HL-60 (cell line): ENCODE data around the gene TVP23A.

Source experiments
- DNase-seq, 2 experiments: peaks; one replicate each; pipeline ENCODE4 v3.0.0-alpha.2; 2010 to 2020; ENCODE audit warnings: low read depth in 1 of 2, low spot score in 1 of 2
- H3K27ac ChIP-seq: fragments of 250-450 bp; sonication (Bioruptor Pico); replicated peaks from 2 replicates; pipeline ENCODE4 v1.5.1; 2020; ENCODE audit warnings: mild to moderate bottlenecking, moderate library complexity
- H3K27me3 ChIP-seq: fragments of 250-450 bp; sonication (Bioruptor Pico); 2 replicates; pipeline ENCODE4 v1.5.1; 2021; ENCODE audit warnings: mild to moderate bottlenecking, moderate library complexity; ENCODE audit not compliant: insufficient read depth, poor library complexity, severe bottlenecking
- H3K4me3 ChIP-seq: replicated peaks from 2 replicates; pipeline ENCODE4 v1.5.1; 2011; ENCODE audit warnings: mild to moderate bottlenecking, control low read depth, low read length; ENCODE audit not compliant: insufficient read depth
- GABPA ChIP-seq: IDR thresholded peaks from 2 replicates; pipeline ENCODE4 v1.6.1; 2012; ENCODE audit warnings: low read depth
- POLR2AphosphoS5 ChIP-seq: IDR thresholded peaks from 2 replicates; pipeline ENCODE4 v1.6.1; 2012; ENCODE audit warnings: low read depth
- REST ChIP-seq: IDR thresholded peaks from 2 replicates; pipeline ENCODE4 v1.6.1; 2012; ENCODE audit warnings: low read depth; ENCODE audit not compliant: insufficient replicate concordance
- SPI1 ChIP-seq: IDR thresholded peaks from 2 replicates; pipeline ENCODE4 v1.6.1; 2012; ENCODE audit warnings: low read depth, mild to moderate bottlenecking, borderline replicate concordance
- TF ChIP-seq, protein P1 (sequence below): IDR thresholded peaks from one replicate; pipeline ENCODE4 v1.5.1; 2011; ENCODE audit warnings: low read length, control low read depth, inconsistent platforms; ENCODE audit not compliant: insufficient read depth

The TVP23A gene

DNA sequence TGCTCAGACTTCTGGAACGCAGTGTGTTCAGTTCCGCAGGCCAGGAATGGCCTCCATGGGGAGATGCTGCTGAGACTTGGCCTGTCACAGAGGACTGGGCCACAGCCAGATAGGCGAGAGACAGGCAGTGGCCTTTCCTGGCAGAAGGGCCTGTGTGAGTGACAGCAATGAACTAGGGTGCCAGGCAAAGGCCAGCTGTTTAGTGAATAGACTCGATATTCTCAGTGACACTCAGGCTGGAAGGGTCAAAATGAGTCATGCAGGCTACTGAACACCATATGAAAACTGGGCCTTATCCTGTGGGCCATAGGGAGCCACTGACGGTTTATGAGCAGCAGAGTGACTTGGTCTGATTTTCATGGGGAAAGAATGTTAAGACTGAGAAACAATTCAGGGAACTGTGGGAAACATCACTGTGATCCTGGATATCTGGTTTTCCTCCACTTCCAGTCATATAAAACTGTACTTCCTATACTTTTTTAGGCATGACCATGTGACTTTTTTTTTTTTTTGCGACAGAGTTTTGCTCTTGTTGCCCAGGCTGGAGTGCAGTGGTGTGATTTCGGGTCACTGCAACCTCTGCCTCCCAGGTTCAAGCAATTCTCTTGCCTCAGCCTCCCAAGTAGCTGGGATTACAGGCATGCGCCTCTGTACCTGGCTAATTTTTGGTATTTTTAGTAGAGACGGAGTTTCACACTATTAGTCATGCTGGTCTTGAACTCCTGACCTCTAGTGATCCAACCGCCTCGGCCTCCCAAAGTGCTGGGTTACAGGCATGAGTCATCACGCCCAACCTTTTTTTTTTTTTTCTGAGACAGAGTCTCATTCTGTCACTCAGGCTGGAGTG lies 80.1 kb downstream of the TVP23A start:
- no peak for TF ChIP-seq REST
- no peak for TF ChIP-seq GABPA
- TF ChIP-seq SPI1: no peak
- TF ChIP-seq, protein P1, sequence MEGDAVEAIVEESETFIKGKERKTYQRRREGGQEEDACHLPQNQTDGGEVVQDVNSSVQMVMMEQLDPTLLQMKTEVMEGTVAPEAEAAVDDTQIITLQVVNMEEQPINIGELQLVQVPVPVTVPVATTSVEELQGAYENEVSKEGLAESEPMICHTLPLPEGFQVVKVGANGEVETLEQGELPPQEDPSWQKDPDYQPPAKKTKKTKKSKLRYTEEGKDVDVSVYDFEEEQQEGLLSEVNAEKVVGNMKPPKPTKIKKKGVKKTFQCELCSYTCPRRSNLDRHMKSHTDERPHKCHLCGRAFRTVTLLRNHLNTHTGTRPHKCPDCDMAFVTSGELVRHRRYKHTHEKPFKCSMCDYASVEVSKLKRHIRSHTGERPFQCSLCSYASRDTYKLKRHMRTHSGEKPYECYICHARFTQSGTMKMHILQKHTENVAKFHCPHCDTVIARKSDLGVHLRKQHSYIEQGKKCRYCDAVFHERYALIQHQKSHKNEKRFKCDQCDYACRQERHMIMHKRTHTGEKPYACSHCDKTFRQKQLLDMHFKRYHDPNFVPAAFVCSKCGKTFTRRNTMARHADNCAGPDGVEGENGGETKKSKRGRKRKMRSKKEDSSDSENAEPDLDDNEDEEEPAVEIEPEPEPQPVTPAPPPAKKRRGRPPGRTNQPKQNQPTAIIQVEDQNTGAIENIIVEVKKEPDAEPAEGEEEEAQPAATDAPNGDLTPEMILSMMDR: no peak
- no peak for TF ChIP-seq POLR2AphosphoS5
- no peaks in the 10 kb centered on the region for H3K27me3 ChIP-seq
- H3K4me3 ChIP-seq: no peak overlapping the region
- no peak overlapping the region for H3K27ac ChIP-seq
- peak; percentile 35 to 57 for DNase-seq

DNA sequence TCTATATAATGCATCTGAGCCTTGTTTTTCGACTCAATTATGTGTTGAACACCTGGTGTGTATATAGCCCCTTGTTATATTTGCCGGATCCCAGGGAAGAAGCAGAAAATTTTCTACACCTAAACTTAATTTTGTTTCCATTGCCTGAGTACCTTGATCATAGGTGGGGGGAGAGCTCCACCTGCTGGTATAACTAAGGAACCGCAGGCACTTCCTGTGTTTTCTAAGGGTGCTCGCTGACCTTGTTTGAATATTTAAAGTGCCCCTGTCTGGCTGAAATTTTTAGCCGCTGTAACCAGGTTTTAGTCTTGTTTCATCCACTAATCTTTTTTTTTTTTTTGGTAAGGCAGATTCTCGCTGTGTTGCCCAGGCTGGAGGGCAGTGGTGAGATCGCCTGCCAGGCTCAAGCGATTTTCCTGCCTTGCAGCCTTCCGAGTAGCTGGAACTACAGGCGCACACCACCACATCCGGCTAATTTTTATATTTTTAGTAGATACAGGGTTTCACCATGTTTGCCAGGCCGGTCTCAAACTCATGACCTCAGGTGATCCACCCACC lies 81.4 kb downstream of the TVP23A start:
- peak; percentile 47 to 69 for DNase-seq
- Histone ChIP-seq H3K27ac (no peak overlapping the region), H3K4me3 (no peak overlapping the region), H3K27me3 (no peaks in the 10 kb centered on the region)
- no peak for TF ChIP-seq POLR2AphosphoS5
- TF ChIP-seq SPI1: peak; percentile 56; the same call in 1 of the 2 replicates
- TF ChIP-seq, protein P1: peak; percentile 59

GRCh38 chr16:10731790-10732189 lies 86.8 kb downstream of the TVP23A start:
- DNase-seq: no peak
- TF ChIP-seq GABPA: no peak
- no peak for TF ChIP-seq SPI1
- Histone ChIP-seq H3K27ac (no peak overlapping the region), H3K27me3 (no peaks in the 10 kb centered on the region), H3K4me3 (no peak overlapping the region)

DNA sequence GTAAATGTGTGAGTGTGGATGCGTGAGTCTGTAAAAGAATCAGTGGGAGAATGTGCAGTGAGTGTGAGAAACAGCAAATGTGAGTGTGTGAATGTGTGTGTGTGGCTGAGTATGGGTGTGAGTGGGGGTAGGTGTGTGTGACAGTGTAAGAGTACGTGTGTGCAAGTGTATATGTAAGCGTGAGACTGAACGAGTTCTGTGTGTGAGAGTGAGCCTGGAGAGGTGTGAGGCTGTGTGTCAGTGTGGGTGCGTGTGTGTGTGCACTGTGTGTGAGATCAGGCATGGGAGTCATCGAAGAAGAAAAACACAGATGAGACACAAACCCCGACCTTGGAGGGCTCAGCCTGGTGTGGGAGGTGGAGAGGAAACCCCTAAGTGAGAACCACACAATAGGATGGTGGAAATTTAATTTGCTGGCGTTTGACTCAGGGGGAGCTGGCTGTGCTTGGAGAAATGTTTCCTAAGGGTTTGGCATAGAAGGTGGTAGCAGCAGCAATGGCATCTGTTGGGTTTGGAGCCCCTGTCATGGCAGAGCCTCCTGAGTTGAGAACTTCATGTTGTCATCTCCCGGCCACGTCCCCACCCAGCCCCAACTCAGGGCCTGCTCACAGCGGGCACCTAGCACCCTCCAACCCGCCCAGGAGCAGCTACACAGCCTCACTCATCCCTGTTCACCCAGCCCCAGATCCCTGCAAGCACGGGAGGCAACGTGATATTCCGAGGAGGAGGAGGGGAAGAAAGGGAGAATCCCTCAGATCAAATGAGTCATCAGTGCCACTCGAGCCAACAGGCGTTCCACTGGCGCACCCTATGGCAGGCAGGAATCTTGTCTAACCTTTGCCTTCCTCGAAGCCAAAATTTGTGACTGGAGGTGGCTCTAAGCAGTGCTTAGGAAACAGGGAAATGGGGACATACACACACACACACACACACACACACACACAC lies 89.2 kb downstream of the TVP23A start:
- no peak for DNase-seq
- H3K27ac ChIP-seq: no peak overlapping the region
- H3K27me3 ChIP-seq: no peaks in the 10 kb centered on the region
- TF ChIP-seq GABPA (no peak), REST (no peak), SPI1 (no peak), POLR2AphosphoS5 (no peak)
- TF ChIP-seq, protein P1: no peak
- no peak overlapping the region for H3K4me3 ChIP-seq
